Ovary (tissue), 3 donors: ENCODE data around the gene PLCD1.
"Not testable (repeated sequence)": the region's sequence is repeated elsewhere in the genome, so short reads cannot be mapped to it uniquely, and the experiment has no call there.

ENCODE experiments used
- CTCF ChIP-seq, 3 donors: fragments of 450-650 bp in 2 of 3; fragments of 200-600 bp in 1 of 3; IDR thresholded peaks; one replicate each; pipeline versions ENCODE4 v1.5.1 to v1.8.0; 2016 to 2022; ENCODE audit warnings: antibody characterized with exemption in 3 of 3, mild to moderate bottlenecking in 1 of 3
- POLR2A ChIP-seq: fragments of 450-650 bp; IDR thresholded peaks from one replicate; pipeline ENCODE4 v1.6.1; 2017; ENCODE audit warnings: antibody characterized with exemption, mild to moderate bottlenecking, moderate library complexity
- donor health status: DM: no; HTN: no; CAD: no.

- TF ChIP-seq CTCF (IDR thresholded peaks at IDR 0.05); POLR2A: not testable (repeated sequence)
These were observed 57.4 kb downstream of the PLCD1 start for GRCh38 chr3:37972056-37972455.
